Retina (tissue), 1 donor: ENCODE measurements around the gene FGF2.
"Not testable (repeated sequence)": the region's sequence is repeated elsewhere in the genome, so short reads cannot be mapped to it uniquely, and the experiment has no call there.

ENCODE experiments used
- DNase-seq: peaks from one replicate; pipeline ENCODE4 v3.0.0-alpha.2; 2016

Gene FGF2

DNA sequence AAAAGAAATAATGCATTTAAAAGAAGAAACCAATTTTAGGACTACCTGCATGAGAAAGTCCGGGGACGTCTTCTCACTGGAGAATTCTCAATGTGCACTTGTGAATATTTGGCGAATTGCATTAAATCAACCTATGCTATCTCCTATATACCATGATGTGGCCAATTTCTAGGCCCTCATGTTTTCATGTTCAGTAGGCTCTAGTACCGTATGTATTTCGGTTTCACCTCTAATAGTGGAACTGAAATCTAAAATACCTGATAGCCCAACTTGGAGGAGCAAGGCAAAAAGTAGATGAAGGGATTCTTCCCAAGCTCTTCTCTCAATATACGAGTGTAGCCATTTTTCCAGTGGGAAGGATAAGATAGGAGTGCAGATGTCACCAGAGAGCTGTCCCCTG is 11.4 kb upstream of the FGF2 start:
- DNase-seq, result no peak

DNA sequence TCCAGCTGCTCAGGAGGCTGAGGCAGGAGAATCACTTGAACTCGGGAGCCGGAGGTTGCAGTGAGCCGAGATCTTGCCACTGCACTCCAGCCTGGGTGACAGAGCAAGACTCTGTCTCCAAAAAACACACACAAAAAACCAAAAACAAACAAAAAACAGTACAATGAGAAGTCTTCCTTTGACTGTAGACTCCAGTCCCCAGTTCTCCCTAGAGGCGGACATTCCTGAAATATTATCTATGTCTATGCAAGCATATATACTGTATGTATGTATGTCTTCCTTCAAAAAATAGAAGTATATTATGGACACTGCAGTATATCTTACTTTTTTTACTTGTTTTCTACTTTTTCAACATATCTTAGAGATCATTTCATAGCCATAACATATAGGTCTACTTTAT is 10.2 kb upstream of the FGF2 start:
- no peak for DNase-seq

DNA sequence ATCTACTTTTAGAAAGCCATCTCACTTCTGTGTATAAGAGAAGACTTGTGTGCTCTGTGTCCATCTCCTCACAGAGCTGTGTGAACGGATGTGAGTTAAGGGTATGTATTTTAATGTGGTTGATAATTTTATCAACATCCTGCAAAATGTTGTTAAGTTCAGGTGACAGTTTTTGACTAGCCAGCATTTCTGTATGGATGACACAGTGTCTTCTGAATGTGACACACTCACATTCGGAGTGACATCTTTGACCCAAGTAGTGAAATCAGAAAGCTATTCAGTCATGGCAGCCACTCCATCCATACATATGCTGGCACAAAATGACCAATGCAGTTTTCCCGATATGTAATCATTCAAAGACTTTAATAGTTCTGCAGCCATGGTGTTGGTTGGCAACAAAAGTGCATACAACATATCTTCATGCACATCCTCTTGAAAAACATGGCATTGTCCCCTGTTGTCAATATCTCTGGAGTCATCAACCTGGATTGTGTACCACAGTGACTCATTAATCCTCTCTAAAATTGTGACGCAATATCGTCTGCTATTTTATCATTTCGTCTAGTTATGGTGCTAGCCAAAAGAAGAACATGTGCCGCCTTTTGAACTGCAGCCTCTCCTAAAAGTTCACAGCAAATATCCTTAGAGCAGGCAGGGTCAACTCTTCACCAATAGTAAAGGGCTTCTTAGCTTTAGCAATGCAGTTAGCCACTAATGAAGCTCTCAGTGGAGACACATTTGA is 6.8 kb upstream of the FGF2 start:
- DNase-seq, result no peak

- DNase-seq, result no peak
Measured at GRCh38 chr4:122821092-122821491, 5.5 kb upstream of the FGF2 start.

GRCh38 chr4:122822466-122822865 is 4.2 kb upstream of the FGF2 start:
- no peak for DNase-seq

DNA sequence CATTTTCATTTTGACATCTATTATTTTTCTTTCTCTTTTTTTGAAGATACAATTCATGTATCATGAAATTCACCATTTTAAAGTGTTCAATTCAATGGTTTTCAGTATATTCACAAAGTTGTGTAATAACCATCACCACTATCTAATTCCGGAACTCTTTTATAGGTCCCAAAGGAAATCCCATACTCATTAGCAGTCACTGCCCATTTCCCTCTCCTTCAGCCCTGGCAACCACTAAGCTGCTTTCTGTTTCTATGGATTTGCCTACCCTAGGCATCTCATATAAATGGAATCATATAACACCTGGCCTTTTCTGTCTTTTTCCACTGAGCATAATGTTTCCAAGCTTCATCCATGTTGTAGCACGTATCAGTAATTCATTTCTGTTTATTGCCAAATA is 3.2 kb upstream of the FGF2 start:
- DNase-seq, result no peak

GRCh38 chr4:122824616-122825015 is 2.0 kb upstream of the FGF2 start:
- DNase-seq, result no peak

- peak; percentile 58 for DNase-seq
Measured at GRCh38 chr4:122826079-122826527, 528 bp upstream of the FGF2 start.

DNA sequence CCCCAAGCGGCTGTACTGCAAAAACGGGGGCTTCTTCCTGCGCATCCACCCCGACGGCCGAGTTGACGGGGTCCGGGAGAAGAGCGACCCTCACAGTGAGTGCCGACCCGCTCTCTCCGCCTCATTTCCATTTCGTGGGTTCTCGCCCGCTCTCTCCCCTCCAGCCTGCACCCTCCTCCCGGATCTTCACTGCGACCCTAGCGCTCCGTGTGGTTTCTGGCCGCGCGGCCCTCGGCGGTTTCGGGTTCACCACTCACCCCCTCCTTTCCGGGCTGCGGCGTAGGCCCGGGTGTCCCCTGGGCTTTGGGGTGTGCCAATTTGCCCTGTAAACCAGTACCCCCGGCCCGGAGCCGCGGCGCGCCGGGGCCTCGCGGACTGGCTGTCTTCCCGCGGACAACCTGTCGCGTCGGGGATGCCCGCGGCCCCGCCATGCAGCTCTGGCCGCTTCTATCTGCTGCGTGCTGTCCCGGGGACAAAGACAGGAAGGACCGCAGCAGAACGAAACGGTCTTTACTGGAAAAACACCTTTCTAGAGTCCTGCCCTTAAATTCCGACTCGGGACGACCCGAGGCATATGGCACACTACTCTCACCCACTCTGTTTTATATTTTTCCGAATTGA is 737 bp downstream of the FGF2 start:
- DNase-seq, result peak; percentile 92

- peak; percentile 71 for DNase-seq
Measured at GRCh38 chr4:122827879-122828601, 1.4 kb downstream of the FGF2 start.

GRCh38 chr4:122830426-122831095 is 3.9 kb downstream of the FGF2 start:
- no peak for DNase-seq

- no peak for DNase-seq
Measured at GRCh38 chr4:122831515-122832196, 5.0 kb downstream of the FGF2 start.

DNA sequence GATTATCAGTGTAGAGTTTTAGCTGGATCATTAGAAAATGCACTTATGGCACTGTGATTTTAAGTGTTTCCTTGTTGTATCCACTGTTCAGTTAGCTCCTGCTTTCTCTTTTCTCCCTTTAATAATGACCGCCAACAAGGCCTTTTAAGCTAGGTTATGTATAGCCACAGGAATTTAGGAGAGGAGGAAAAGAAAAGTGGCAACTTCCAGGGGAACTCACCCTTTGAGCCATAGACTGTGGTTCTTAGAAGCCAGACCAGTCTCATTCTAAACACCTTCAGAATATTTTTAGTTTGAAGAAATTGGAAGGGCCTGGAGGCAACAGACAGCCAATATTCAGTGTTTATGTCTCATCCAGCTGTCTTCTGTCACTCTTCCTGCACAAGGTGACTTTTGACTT is 6.1 kb downstream of the FGF2 start:
- DNase-seq, result no peak

DNA sequence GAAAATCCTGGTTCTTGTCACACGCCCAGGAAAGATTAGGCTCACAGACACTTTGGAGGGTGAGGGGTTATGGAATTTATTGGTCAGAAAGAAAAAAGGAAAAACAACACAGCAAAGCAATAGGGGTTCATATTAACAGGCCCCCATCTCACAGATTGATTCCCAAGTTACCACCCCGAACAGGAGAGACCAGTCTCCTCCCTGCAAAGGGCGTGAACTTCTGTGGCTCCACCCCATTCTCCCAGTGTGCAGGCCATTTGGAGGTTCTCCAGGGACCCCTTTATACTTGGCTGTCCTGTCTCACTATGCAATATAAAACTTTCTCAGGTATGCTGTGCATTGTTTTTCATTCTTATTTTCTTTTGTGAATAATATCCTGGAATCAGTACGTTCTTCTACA is 7.4 kb downstream of the FGF2 start:
- DNase-seq, result no peak

DNA sequence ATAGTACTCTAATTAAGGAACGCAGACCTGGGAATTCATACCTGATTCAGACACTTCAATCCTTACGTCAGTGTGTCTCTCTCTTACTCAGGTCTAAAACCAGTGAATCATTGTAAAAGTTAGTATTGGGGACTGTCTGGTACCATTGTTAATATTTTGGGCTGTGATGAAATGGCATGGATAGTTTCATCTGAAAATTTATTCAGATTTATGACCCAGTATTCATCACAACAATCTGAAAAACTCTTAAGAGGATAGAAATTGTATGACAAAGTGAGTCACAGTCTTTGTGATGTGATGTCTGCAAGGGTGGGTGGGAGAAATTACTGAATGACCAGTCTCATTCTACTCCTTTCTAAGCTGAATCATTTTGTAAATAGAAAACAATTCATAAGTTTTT is 10.3 kb downstream of the FGF2 start:
- DNase-seq, result no peak

DNA sequence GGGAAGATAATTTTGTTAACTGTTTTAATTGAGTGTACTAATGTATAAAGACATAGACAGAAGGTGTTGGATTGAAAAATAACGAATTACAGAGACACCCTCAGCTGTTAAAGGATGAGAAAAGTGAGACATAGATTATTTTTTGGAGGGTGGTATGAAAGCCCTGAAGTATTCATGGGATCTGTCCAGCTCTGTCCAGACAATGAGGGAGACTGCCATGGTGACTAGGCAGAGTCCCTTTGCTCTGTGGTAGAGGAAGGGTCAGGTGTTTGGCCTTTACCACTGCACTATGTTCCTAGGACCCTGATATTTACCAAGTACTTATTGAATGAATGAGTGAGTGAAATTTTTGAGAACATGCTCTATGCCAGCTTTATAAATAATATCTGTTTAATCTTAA is 11.4 kb downstream of the FGF2 start:
- DNase-seq, result no peak

DNA sequence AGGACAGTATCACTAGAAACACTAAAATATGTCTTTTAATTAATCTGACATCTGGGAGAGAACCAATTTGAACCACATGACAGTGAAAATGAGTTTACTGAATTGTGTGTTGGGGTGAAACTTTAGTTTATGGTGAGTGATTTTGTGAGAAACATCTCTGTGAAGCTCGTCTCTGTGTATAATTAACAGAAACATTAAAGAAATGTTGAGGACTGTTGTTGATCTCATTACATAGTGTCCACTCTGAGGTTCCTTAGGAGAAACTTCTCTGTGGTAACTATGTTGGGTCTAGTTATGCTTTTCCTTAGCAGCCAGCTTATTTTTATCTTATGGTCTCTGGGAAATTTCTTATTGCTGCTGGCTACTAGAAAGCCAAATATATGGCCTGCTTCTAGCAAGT is 15.8 kb downstream of the FGF2 start:
- DNase-seq, result no peak

DNA sequence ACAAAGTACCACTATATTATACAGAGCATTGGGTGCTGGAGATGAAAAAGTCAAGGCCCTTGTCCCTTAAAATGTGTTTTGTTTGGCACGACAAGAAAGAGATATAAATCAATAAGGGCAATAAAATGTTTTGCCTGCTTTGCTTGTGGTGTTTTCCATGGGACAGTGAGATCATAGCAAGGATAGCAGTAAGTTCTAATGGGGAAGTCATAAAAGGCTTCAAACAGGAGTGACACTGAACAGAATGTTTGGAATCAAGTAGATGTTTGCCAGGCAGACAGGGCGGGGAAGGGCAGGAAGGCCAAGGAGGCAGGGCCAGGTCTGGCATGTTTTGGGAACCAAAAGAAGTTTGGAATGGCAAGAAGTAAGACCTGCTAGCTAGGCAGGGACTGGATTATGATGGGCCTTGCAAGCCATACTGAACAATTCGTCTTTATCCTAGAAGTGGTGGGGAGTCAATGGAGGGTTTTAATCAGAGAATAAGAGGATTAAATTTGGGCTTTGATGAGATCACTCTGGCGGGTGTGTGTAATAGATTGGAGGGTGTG is 16.4 kb downstream of the FGF2 start:
- DNase-seq, result no peak

DNA sequence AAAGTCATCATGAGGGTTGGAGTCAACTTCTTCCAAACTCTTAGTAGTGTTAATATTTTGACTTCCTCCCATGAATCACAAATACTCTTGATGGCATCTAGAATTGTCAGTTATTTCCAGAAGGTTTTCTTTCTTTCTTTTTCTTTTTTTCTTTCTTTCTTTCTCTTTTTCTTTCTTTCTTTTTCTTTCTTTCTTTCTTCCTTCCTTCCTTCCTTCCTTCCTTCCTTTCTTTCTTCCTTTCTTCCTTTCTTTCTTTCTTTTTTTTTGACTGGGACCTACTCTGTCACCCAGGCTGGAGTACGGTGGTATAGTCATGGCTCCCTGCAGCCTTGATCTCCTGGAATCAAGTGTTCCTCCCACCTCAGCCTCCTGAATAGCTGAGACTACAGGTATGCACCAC is 17.8 kb downstream of the FGF2 start:
- DNase-seq, result not testable (repeated sequence)

- DNase-seq, result no peak
Measured at GRCh38 chr4:122845066-122845465, 18.4 kb downstream of the FGF2 start.

GRCh38 chr4:122845760-122846159 is 19.1 kb downstream of the FGF2 start:
- DNase-seq, result no peak

DNA sequence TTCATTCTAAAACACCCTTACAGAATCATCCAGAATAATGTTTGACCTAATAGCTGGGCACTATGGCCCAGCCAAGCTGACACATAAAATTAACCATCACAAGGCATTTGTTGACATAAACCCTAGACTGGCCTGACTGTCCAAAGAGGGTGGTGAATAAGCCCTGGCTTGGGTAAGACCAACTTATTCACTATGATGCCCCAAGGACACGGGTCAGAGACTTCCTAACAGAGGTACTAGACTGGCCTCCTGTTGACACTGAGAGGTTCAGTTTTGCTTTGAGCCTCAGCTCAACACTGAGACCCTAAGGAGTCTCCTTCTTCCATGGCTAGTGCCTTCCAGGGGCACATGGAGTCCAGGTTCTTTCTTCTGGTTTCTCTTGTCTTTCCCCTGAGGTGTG is 21.3 kb downstream of the FGF2 start:
- DNase-seq, result no peak

GRCh38 chr4:122849789-122850188 is 23.2 kb downstream of the FGF2 start:
- DNase-seq, result not testable (repeated sequence)
